ENCODE measurements around the gene DCC. TPM values are rescaled to one million over a fixed set of nuclear protein-coding genes. Genes with fewer than 3 reads are reported as not detected.

The DCC gene
- total and polyA plus RNA-seq, 11 donors, result 0.02 TPM; not detected in 10

GRCh38 chr18:53411511-53411910 is 1071.5 kb downstream of the DCC start:
- DNase-seq (no peak), ATAC-seq (no peak)
- WGBS, 4 donors, result 52 to 70% (median 67%) methylated on average over 3 of the region's 3 CpGs
- Histone ChIP-seq H3K9me3 (no peaks in the 10 kb centered on the region), H3K36me3 (no peaks in the 10 kb centered on the region), H3K4me3 (no peak overlapping the region), H3K27ac (no peak overlapping the region), H3K27me3 (no peaks in the 10 kb centered on the region), H3K4me1 (no peaks in the 10 kb centered on the region)
- TF ChIP-seq, protein P1, sequence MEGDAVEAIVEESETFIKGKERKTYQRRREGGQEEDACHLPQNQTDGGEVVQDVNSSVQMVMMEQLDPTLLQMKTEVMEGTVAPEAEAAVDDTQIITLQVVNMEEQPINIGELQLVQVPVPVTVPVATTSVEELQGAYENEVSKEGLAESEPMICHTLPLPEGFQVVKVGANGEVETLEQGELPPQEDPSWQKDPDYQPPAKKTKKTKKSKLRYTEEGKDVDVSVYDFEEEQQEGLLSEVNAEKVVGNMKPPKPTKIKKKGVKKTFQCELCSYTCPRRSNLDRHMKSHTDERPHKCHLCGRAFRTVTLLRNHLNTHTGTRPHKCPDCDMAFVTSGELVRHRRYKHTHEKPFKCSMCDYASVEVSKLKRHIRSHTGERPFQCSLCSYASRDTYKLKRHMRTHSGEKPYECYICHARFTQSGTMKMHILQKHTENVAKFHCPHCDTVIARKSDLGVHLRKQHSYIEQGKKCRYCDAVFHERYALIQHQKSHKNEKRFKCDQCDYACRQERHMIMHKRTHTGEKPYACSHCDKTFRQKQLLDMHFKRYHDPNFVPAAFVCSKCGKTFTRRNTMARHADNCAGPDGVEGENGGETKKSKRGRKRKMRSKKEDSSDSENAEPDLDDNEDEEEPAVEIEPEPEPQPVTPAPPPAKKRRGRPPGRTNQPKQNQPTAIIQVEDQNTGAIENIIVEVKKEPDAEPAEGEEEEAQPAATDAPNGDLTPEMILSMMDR (IDR thresholded peaks at IDR 0.05), result no peak
- no peak for TF ChIP-seq POLR2A (IDR thresholded peaks at IDR 0.05)
- intact Hi-C loops (cut with DNase I), result loop anchor here in 1 of 10 donors (5.0 kb wide), 1 partner anchor 49 kb away; no protein-coding TSS in a partner anchor

- intact Hi-C loops (cut with DNase I), result no loop called here
- no peak for DNase-seq
- H3K4me1 ChIP-seq, result no peaks in the 10 kb centered on the region
- ATAC-seq, result no peak
- WGBS, 4 donors, result 21 to 27% (median 23%) methylated on average over 4 of the region's 4 CpGs
- no peaks in the 10 kb centered on the region for H3K9me3 ChIP-seq
- H3K27ac ChIP-seq, result no peak overlapping the region
- no peak for TF ChIP-seq POLR2A (IDR thresholded peaks at IDR 0.05)
- peaks cover 0 to 3% (median 0%) of the 10 kb centered on the region in 9 donors for H3K27me3 ChIP-seq
- H3K36me3 ChIP-seq, result no peaks in the 10 kb centered on the region
- no peak overlapping the region for H3K4me3 ChIP-seq
Observed at GRCh38 chr18:53417003-53417402, 1077.0 kb downstream of the DCC start.

DNA sequence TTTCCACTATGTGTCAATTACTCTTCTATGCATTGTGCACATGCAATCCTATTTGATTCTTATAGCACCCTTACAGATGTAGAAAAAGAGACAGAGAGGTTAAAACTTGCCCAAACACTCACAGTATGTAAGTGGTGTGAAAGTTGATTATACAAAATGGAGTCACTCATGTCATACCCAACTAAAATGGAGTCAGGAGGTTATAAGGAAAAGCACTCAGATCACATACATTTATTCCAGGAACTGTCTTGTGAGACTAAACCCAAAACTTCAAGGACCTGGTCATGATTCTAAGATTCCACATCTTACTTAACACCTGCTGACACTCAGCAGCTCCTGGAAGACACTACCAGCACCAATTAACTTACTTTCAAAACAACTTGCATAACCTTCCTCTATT is 1081.9 kb downstream of the DCC start:
- TF ChIP-seq, protein P1 (IDR thresholded peaks at IDR 0.05), result no peak
- no peak for TF ChIP-seq POLR2A (IDR thresholded peaks at IDR 0.05)
- no peaks in the 10 kb centered on the region for H3K36me3 ChIP-seq
- intact Hi-C loops (cut with DNase I), result no loop called here
- no peaks in the 10 kb centered on the region for H3K4me1 ChIP-seq
- no peak overlapping the region for H3K27ac ChIP-seq
- no peak overlapping the region for H3K4me3 ChIP-seq
- H3K9me3 ChIP-seq, result no peaks in the 10 kb centered on the region
- DNase-seq (no peak), ATAC-seq (no peak)
- peaks cover 0 to 3% (median 0%) of the 10 kb centered on the region in 9 donors for H3K27me3 ChIP-seq

- no peaks in the 10 kb centered on the region for H3K9me3 ChIP-seq
- intact Hi-C loops (cut with DNase I), result no loop called here
Observed at GRCh38 chr18:53422896-53423295, 1082.9 kb downstream of the DCC start.

More at GRCh38 chr18:53422896-53423295, 1082.9 kb downstream of the DCC start:
- WGBS, 4 donors, result 49 to 61% (median 60%) methylated on average over 2 of the region's 2 CpGs
- H3K4me1 ChIP-seq, result no peaks in the 10 kb centered on the region
- H3K4me3 ChIP-seq, result no peak overlapping the region
- ATAC-seq, result no peak
- H3K27me3 ChIP-seq, result peaks cover 0 to 3% (median 0%) of the 10 kb centered on the region in 9 donors
- no peaks in the 10 kb centered on the region for H3K36me3 ChIP-seq
- H3K27ac ChIP-seq, result no peak overlapping the region
- TF ChIP-seq, protein P1 (IDR thresholded peaks at IDR 0.05), result no peak
- DNase-seq, result no peak
